Fibroblast of villous mesenchyme (primary cell): Measurements from ENCODE around the gene ADGRB3. TPM values are rescaled to one million over a fixed set of nuclear protein-coding genes. Genes with fewer than 3 reads are reported as not detected.

Experiments
- DNase-seq: peaks from one replicate; pipeline ENCODE4 v3.0.0-alpha.2; 2010; ENCODE audit warnings: low read depth
- H3K4me3 ChIP-seq: 2 replicates; pipeline ENCODE4 v1.5.1; 2011; ENCODE audit warnings: low read depth, mild to moderate bottlenecking, low read length
- total RNA-seq: library from RNA; depleted of rRNA; stranded (reverse); fragments of >200 nt; gene quantifications from 2 replicates; pipeline ENCODE4 v1.2.3, GENCODE V29; 2012
- TF ChIP-seq, protein P1 (sequence below): IDR thresholded peaks from 2 replicates; pipeline ENCODE4 v1.5.1; 2012; ENCODE audit warnings: low read depth, mild to moderate bottlenecking, low read length; ENCODE audit not compliant: insufficient read depth

The ADGRB3 gene
- total RNA-seq, 1 donor: under 0.01 TPM

DNA sequence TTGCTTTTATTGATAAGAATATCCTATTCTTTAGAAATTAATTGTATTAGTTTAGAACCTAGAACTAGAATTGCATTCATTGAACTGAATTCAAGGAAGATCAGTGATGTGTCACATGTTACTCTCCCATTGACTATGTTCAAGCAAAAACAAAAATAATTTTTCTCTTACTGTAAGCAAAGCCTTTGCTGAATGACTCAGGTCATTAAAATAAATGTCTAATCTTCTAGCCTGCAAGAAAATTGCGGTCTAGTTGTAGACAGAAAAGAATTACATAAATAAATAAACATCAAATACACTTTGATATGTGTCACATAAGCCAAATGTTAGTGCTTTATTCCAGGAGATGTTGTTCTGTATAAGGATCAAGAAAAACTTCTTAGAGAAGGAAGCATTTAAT is 387.9 kb downstream of the ADGRB3 start:
- TF ChIP-seq, protein P1, sequence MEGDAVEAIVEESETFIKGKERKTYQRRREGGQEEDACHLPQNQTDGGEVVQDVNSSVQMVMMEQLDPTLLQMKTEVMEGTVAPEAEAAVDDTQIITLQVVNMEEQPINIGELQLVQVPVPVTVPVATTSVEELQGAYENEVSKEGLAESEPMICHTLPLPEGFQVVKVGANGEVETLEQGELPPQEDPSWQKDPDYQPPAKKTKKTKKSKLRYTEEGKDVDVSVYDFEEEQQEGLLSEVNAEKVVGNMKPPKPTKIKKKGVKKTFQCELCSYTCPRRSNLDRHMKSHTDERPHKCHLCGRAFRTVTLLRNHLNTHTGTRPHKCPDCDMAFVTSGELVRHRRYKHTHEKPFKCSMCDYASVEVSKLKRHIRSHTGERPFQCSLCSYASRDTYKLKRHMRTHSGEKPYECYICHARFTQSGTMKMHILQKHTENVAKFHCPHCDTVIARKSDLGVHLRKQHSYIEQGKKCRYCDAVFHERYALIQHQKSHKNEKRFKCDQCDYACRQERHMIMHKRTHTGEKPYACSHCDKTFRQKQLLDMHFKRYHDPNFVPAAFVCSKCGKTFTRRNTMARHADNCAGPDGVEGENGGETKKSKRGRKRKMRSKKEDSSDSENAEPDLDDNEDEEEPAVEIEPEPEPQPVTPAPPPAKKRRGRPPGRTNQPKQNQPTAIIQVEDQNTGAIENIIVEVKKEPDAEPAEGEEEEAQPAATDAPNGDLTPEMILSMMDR: no peak

DNA sequence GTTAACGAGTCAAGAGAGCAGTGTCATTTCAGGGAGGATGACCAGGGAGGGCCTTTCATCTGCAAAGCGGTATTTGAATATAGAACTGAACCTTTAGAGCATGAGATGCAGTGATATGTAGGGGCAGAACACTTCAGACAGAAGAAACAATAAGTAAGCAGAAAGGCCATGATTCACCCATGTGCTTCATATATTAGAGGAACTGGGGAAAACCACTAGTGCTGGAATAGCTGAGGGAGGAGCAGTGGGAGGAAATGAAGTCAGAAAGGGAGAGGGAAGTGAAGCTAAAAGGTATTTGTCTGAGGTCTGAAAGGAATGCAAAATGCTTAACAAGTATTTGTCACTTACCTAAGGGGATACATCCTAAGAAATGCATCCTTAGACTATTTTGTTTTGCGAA is 391.2 kb downstream of the ADGRB3 start:
- TF ChIP-seq, protein P1: no peak
- DNase-seq: no peak
- no peak overlapping the region for H3K4me3 ChIP-seq

More for the DNA sequence above, 387.9 kb downstream of the ADGRB3 start:
- no peak overlapping the region for H3K4me3 ChIP-seq
- peak; percentile 49 for DNase-seq

DNA sequence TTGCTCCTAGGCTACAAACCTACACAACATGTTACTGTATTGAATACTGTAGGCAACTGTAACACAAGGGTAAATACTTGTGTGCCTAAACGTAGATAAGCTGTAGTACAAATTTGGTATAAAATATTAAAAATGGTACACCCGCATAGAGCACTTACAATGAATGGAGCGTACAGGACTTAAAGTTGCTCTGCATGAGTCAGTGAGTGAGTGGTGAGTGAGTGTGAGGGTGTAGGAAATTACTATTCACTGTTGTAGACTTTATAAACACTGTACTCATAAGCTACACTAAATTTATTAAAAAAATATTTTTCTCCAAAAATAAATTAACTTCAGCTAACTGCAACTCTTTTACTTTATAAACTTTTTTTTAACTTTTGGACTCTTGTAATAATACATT is 391.6 kb downstream of the ADGRB3 start:
- DNase-seq: no peak
- no peak overlapping the region for H3K4me3 ChIP-seq
- TF ChIP-seq, protein P1: no peak

DNA sequence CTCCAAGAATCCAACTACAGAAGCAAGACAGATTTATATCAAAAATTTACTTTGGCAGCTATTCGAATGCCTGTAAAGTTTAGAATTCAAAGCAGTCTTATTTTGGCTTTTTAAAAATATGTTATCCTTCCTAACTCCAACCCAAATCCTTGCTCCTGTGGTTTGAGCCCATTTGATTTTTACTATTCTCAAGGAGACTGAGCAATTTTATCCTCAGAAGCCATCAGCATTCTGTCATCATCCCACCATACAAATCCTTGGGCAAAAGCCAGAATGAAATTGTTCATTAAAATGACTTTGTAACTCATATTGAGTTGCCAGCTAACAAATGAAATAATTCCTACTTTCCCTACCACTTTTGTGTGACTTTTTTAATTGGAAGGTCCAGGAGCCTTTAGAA is 392.8 kb downstream of the ADGRB3 start:
- TF ChIP-seq, protein P1: no peak
- H3K4me3 ChIP-seq: no peak overlapping the region
- no peak for DNase-seq

DNA sequence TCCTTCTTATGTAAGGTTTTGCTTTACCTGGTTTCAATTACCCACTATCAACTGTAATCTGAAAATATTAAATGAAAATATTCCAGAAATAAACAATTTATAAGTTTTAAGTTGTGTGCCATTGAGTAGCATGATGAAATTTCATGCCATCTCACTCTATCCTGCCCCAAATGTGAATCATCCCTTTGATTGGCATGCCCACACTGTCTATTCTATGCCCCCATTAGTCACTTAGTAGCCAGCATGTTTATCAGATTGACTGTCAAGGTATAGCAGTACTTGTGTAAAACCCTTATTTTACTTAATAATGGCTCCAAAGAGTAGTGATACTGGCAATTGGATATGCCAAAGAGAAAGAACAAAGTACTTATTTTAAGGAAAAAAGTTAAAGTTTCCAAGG is 403.8 kb downstream of the ADGRB3 start:
- no peak overlapping the region for H3K4me3 ChIP-seq
- TF ChIP-seq, protein P1: no peak
- no peak for DNase-seq

DNA sequence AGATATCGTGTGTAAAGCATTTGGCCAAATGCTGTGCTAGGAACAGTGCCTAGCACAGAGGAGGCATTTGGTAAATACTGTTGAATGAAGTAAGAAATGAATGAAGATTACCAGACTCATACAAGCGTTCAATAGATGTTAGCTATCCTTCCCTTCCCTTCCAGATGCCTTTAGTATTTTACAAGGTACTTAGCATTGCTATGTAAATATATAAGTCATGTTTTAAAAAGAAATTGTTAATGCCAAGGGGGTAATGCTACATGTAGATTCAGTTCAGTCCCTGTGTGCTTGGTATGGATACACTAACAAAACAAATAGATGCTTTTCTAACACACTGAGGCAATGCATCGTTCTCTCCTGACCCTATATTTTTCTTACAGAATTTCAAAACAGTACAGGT is 407.2 kb downstream of the ADGRB3 start:
- H3K4me3 ChIP-seq: no peak overlapping the region
- TF ChIP-seq, protein P1: no peak
- no peak for DNase-seq

DNA sequence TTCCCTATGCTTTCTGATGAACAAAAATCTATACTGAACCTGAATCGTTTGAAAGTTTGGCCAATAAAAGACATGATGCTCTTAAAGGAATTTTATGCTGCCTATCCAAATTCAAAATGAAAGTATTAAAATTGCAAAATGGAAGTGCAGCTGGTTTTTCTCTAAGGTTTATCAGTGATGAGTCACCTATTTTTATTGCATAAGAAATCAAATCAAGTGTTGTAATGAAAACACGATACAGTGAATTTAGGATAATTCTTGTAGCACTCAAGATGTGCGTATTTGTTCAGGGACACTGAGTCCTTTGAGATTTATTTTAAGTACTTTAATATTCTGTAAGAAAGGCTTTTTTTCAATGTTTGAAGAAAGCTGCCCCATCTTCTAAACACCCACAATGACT is 409.5 kb downstream of the ADGRB3 start:
- TF ChIP-seq, protein P1: no peak
- DNase-seq: peak; percentile 33

More for the DNA sequence above, 409.5 kb downstream of the ADGRB3 start:
- no peak overlapping the region for H3K4me3 ChIP-seq
